Measurements from ENCODE around the gene ZFHX2. TPM values are rescaled to one million over a fixed set of nuclear protein-coding genes. Genes with fewer than 3 reads are reported as not detected.

The ZFHX2 gene
- total RNA-seq, 1 experiment from 2014 or later: 19.4 TPM

DNA sequence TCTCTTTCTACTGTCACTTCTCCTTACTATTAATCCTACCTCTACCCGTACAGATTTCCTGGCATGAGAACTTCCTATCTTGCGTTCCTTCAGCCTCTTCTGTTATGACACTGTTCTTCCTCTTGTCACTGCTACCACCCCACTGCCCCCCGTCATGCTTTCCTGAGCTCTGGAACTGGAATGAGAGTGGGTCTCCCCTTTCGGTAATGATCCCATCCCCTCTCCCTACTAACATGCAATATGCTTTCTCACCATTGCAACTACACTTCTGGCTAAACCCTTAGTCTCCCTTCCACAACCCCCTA, 20.9 kb upstream of the ZFHX2 start:
- H3K9ac ChIP-seq (ENCODE audit: extremely low read depth, insufficient read length, low read length): no peak overlapping the region
- H2BK12ac ChIP-seq (ENCODE audit: insufficient read length, low read depth, low read length): no peak overlapping the region
- H3K79me2 ChIP-seq (ENCODE audit: insufficient read depth, low read length): no peaks in the 10 kb centered on the region
- TF ChIP-seq, protein P1, sequence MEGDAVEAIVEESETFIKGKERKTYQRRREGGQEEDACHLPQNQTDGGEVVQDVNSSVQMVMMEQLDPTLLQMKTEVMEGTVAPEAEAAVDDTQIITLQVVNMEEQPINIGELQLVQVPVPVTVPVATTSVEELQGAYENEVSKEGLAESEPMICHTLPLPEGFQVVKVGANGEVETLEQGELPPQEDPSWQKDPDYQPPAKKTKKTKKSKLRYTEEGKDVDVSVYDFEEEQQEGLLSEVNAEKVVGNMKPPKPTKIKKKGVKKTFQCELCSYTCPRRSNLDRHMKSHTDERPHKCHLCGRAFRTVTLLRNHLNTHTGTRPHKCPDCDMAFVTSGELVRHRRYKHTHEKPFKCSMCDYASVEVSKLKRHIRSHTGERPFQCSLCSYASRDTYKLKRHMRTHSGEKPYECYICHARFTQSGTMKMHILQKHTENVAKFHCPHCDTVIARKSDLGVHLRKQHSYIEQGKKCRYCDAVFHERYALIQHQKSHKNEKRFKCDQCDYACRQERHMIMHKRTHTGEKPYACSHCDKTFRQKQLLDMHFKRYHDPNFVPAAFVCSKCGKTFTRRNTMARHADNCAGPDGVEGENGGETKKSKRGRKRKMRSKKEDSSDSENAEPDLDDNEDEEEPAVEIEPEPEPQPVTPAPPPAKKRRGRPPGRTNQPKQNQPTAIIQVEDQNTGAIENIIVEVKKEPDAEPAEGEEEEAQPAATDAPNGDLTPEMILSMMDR (conservative IDR thresholded peaks at IDR 0.05): no peak
- H3K79me1 ChIP-seq (ENCODE audit: insufficient read depth, low read depth, low read length, poor library complexity, severe bottlenecking): no peaks in the 10 kb centered on the region
- no peak overlapping the region for H2BK5ac ChIP-seq (ENCODE audit: insufficient read length, low read length)
- no peak overlapping the region for H2AFZ ChIP-seq (ENCODE audit: low read length)
- no peak overlapping the region for H2AK5ac ChIP-seq (ENCODE audit: insufficient read length, low read length)
- Mint-ChIP-seq H3K9me3 (no peaks in the 10 kb centered on the region; a peak in 1 of 5 replicates), H3K27ac (peak overlapping the region in 1 of 3 experiments; percentile 65; a peak in 2 of 7 replicates), H3K27me3 (ENCODE audit: low read depth) (peaks cover 42% of the 10 kb centered on the region), H3K4me3 (no peak overlapping the region; a peak in 2 of 5 replicates), H3K36me3 (ENCODE audit: insufficient read depth in 1 of 3, low read depth in 3 of 3) (peaks cover 0 to 39% (median 30%) of the 10 kb centered on the region in 3 experiments; a peak in 5 of 7 replicates), H3K4me1 (peaks cover 43 to 47% of the 10 kb centered on the region in 2 experiments)
- no peak overlapping the region for H3K23ac ChIP-seq (ENCODE audit: insufficient read length, low read depth, low read length)
- H2BK120ac ChIP-seq (ENCODE audit: low read depth, low read length, poor library complexity, severe bottlenecking): no peak overlapping the region
- DNase-seq: no peak
- H4K91ac ChIP-seq (ENCODE audit: insufficient read length, low read depth, low read length): no peak overlapping the region
- WGBS (ENCODE audit: extremely low coverage, insufficient read length, low lambda C conversion rate): no CpG with 5 or more reads among the region's 4 CpGs
- peaks cover 7% of the 10 kb centered on the region; the same call in 1 of the 2 replicates for H3K27me3 ChIP-seq (ENCODE audit: insufficient read depth, low read length)
- no peak overlapping the region for H3K18ac ChIP-seq (ENCODE audit: insufficient read length, low read depth, low read length)
- peaks cover 6% of the 10 kb centered on the region; the same call in 1 of the 2 replicates for H3K4me1 ChIP-seq (ENCODE audit: insufficient read depth, low read length)
- no peak overlapping the region for H3K56ac ChIP-seq (ENCODE audit: insufficient read length, low read depth, low read length)
- no peak overlapping the region for H2BK20ac ChIP-seq (ENCODE audit: low read depth, low read length, poor library complexity, severe bottlenecking)
- H3K27ac ChIP-seq (ENCODE audit: insufficient read length, low read depth, low read length): no peak overlapping the region
- no peak overlapping the region for H4K8ac ChIP-seq (replicated peaks; ENCODE audit: insufficient read length, low read depth, low read length)
- H3K14ac ChIP-seq (ENCODE audit: insufficient read depth, low read length): no peak overlapping the region
- H3K23me2 ChIP-seq (ENCODE audit: insufficient read length, low read depth, low read length, poor library complexity, severe bottlenecking): peaks cover 19% of the 10 kb centered on the region
- no peak overlapping the region for H2BK15ac ChIP-seq (ENCODE audit: low read depth, low read length)
- H3K4ac ChIP-seq (ENCODE audit: low read depth, low read length): no peak overlapping the region
- no peak overlapping the region for H3T11ph ChIP-seq (ENCODE audit: low read length)
- H4K5ac ChIP-seq (ENCODE audit: insufficient read length, low read depth, low read length): no peak overlapping the region
- H4K20me1 ChIP-seq (ENCODE audit: control insufficient read depth, insufficient read depth, insufficient read length): peaks cover 5% of the 10 kb centered on the region
- no peaks in the 10 kb centered on the region for H3K9me3 ChIP-seq (ENCODE audit: control insufficient read depth, low read depth, low read length)
- H3K4me2 ChIP-seq (ENCODE audit: insufficient read depth, insufficient read length, low read length): no peak overlapping the region

All from H9 (cell line).